ENCODE data around the gene ATP8A1.

- TF ChIP-seq CTCF (conservative IDR thresholded peaks at IDR 0.05; ENCODE audit: low read length): no peak
- no peak for TF ChIP-seq EZH2phosphoT487 (IDR thresholded peaks at IDR 0.05; ENCODE audit: borderline replicate concordance, low read depth, low read length)
These were observed 26.0 kb downstream of the ATP8A1 start for GRCh38 chr4:42630908-42631307.
